GM18511 (cell line): ENCODE results near the gene SECISBP2.

Experiments
- ATAC-seq: cut with Tn5 transposase; IDR thresholded peaks from one replicate; pipeline ENCODE4 v1.9.1; 2021; ENCODE audit warnings: mild to moderate bottlenecking, moderate library complexity; ENCODE audit not compliant: unreplicated experiment

Gene SECISBP2

GRCh38 chr9:89398621-89399020 lies 80.3 kb downstream of the SECISBP2 start:
- ATAC-seq = no peak

- peak; percentile 91 for ATAC-seq
Observed at GRCh38 chr9:89400403-89401116, 82.3 kb downstream of the SECISBP2 start.

GRCh38 chr9:89402695-89403427 lies 84.6 kb downstream of the SECISBP2 start:
- ATAC-seq = no peak

DNA sequence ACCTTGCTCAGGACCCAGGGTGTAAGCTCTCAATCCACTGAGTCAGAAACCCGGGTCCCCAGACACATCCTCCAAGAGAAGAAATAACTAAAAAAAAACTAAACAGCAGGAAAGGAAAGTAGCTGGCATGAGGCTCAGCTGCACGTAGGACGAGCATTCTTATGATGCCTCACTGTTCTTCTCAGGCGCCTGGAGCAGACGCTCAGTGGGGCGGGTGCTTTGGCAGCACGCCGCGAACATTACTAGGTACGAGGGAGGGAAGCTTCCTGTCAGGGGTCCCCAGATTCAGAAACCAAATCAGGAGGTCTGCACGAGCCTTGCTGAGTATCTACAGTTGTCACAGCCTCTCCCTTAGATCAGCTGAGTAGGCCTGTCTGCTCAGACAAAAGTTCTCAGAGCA lies 85.8 kb downstream of the SECISBP2 start:
- ATAC-seq = no peak

DNA sequence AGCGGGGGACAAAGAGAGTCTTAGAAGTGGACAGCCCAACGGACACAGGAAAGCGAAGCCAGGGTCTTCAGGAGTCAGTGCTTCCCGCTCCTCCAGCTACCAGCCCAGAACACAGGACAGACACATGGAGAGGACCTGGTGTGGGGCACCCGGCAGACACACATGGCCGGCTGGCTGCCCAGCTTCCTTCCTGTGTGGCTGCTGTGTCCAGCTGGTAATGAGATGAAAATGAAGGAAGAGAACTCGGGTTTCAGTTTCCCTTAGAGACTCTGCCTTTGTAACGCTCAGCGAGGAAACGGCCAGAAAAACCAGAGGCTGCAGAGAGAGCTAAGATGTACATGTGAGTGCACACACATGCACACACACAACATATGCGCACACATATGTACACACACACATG lies 87.5 kb downstream of the SECISBP2 start:
- ATAC-seq = peak; percentile 66

DNA sequence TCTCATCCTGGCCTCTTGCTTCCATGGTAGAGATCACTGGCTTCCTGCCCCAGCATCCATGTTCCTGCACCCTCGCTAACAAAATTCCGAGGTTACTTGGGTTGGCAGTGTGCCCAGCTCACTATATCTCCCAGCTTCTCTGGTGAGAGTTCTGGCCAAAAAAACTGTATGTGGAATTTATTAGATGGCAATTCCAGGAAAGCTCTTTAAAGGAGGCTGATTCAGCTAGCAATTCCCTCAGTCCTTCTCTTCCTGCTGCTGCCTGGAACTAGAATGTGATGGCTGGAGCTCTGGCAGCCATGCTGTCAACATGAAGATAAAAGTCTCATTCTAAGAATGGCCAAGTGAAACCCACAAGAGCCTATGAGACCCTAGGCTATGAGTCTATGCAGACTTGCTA lies 88.8 kb downstream of the SECISBP2 start:
- no peak for ATAC-seq

DNA sequence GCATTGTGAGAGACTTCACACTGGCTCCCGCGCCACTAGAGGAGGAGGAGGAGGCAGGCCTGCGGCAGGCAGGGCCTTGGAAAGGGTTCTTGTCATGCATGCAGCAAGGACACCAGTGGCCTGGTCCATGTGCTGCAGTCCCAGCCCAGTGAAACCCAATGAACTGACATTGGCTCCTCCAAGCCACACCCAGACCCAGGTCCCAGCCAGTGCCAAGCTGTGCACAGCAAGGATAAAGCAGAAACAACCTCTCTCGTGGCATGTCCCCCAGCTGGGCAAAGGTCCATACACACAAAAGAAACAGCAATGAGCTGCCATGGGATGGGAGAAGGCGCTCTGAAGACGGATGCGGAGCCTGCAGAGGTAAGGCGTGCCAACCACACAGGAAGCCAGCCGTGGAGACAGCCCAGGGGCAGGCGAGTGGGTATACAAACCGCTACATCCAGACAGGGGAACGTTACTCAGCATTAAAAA lies 90.4 kb downstream of the SECISBP2 start:
- peak; percentile 41 for ATAC-seq
